Testis (tissue), 3 donors: ENCODE results near the gene WDR38. TPM values are rescaled to one million over a fixed set of nuclear protein-coding genes. Genes with fewer than 3 reads are reported as not detected.

Source experiments
- DNase-seq: peaks from one replicate; pipeline ENCODE4 v3.0.0-alpha.2; 2019
- H3K27ac ChIP-seq, 2 donors: fragments of 200-600 bp; sonication (generic); one replicate each; pipeline ENCODE4 v1.5.1; 2019
- H3K27me3 ChIP-seq: fragments of 200-600 bp; sonication (generic); one replicate; pipeline ENCODE4 v1.5.1; 2019
- H3K36me3 ChIP-seq: fragments of 200-600 bp; sonication (generic); one replicate; pipeline ENCODE4 v1.5.1; 2017; ENCODE audit warnings: low read depth; ENCODE audit errors: missing control alignments
- H3K4me1 ChIP-seq: fragments of 200-600 bp; sonication (generic); one replicate; pipeline ENCODE4 v1.5.1; 2019
- H3K4me3 ChIP-seq, 2 donors: fragments of 200-600 bp; sonication (generic); one replicate each; pipeline ENCODE4 v1.5.1; 2017 to 2019
- H3K9me3 ChIP-seq: fragments of 200-600 bp; sonication (generic); one replicate; pipeline ENCODE4 v1.5.1; 2017
- POLR2A ChIP-seq: fragments of 450-650 bp; IDR thresholded peaks from one replicate; pipeline ENCODE4 v1.6.1; 2017; ENCODE audit warnings: antibody characterized with exemption, mild to moderate bottlenecking, moderate library complexity
- WGBS, 2 donors: methylation state at CpG; one replicate each; pipeline ENCODE4 v1.1.5; 2018; 5-methylcytosine and 5-hydroxymethylcytosine counted together
- intact Hi-C: fragments of 100-400 bp; cut with DNase I; formaldehyde crosslinking; loops from one replicate; pipeline ENCODE4 v1.15.1; 2023; ENCODE audit warnings: low total_unique reads
- polyA plus RNA-seq: library from polyadenylated mRNA; stranded (reverse); fragments of 350-450 nt; fragmentation: Illumina TruSeq; extraction: RNeasy Lipid Tissue Mini Kit (QIAGEN cat#74804); gene quantifications from one replicate; pipeline ENCODE4 v1.2.3, GENCODE V29; 2014; ENCODE audit warnings: low read depth, low replicate concordance; ENCODE audit not compliant: insufficient read depth
- total RNA-seq, 2 donors: library from RNA; depleted of rRNA; stranded (reverse); fragments of >200 nt; gene quantifications; one replicate each; pipeline ENCODE4 v1.2.3, GENCODE V29; 2016
- TF ChIP-seq, protein P1 (sequence below), 3 experiments: fragments of 450-650 bp in 2 of 3; fragments of 200-600 bp in 1 of 3; sonication (generic) in 1 of 3; IDR thresholded peaks; one replicate each; pipeline ENCODE4 v1.5.1; 2016 to 2019; ENCODE audit warnings: antibody characterized with exemption in 3 of 3, mild to moderate bottlenecking in 2 of 3, moderate library complexity in 1 of 3

Gene WDR38
- total and polyA plus RNA-seq, 3 donors from 2014 or later = 3.2 to 11.8 (median 7.6) TPM

DNA sequence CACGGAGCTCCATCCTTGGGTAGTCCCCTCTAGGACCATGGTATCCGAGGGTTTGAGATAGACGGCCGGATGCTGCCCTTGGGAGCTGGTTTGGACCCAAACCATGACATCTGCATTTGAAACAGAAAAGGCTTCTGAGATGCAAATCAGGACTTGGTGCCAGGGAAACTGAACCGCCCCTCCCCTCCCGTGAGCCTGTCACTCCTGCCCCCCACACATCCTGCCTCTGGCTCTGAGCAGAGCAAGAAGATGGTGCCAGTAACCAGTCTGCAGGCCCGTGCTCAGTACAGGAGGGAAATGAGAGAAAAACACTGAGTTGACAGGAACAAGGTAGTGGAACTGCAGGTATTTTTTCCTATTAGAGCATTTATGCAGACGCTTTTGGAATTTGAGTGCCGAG lies 27.2 kb downstream of the WDR38 start:
- no peaks in the 10 kb centered on the region for H3K9me3 ChIP-seq
- DNase-seq = no peak
- WGBS, 2 donors = 67 to 79% methylated on average over 9 of the region's 9 CpGs
- H3K27ac ChIP-seq = no peak overlapping the region
- intact Hi-C loops = no loop called here
- TF ChIP-seq POLR2A = no peak
- TF ChIP-seq, protein P1, sequence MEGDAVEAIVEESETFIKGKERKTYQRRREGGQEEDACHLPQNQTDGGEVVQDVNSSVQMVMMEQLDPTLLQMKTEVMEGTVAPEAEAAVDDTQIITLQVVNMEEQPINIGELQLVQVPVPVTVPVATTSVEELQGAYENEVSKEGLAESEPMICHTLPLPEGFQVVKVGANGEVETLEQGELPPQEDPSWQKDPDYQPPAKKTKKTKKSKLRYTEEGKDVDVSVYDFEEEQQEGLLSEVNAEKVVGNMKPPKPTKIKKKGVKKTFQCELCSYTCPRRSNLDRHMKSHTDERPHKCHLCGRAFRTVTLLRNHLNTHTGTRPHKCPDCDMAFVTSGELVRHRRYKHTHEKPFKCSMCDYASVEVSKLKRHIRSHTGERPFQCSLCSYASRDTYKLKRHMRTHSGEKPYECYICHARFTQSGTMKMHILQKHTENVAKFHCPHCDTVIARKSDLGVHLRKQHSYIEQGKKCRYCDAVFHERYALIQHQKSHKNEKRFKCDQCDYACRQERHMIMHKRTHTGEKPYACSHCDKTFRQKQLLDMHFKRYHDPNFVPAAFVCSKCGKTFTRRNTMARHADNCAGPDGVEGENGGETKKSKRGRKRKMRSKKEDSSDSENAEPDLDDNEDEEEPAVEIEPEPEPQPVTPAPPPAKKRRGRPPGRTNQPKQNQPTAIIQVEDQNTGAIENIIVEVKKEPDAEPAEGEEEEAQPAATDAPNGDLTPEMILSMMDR (IDR thresholded peaks at IDR 0.05) = no peak
- H3K36me3 ChIP-seq = no peaks in the 10 kb centered on the region
- no peaks in the 10 kb centered on the region for H3K4me1 ChIP-seq
- H3K4me3 ChIP-seq = no peak overlapping the region
- no peaks in the 10 kb centered on the region for H3K27me3 ChIP-seq

DNA sequence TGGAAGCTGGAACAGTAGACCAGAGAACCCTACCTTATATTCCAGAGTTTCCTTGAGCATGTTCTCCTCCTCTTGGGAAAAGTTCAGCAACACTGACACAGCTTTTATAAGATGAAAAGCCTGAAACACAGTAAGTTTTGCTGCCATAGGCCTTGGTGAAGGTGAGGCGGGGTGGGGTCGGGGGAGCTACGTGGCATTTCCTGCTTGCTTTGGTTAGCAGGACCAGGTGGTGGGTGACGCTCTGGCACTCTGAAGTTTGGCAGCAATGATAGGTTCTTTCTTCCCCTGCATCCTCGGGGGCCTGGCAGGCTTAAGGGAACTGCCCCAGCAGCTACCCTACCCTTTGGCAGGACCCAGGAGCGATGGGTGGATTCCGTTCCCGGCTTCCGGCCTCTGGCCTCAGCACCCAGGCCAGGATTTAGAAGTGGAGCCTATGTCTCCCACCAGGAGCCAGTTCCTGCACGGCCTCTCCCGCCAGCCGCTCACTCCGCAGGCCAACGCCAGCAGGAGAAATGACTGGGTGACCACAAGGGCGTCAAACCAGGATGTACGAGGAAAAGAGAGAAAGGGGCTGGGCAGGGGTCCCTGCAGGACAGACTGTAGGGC lies 28.0 kb downstream of the WDR38 start:
- WGBS, 2 donors = 95 to 96% methylated on average over 16 of the region's 16 CpGs
- intact Hi-C loops = no loop called here
- no peak for DNase-seq
- Histone ChIP-seq H3K9me3 (no peaks in the 10 kb centered on the region), H3K27me3 (no peaks in the 10 kb centered on the region), H3K4me3 (no peak overlapping the region), H3K4me1 (no peaks in the 10 kb centered on the region), H3K27ac (no peak overlapping the region), H3K36me3 (no peaks in the 10 kb centered on the region)
- TF ChIP-seq POLR2A = no peak
- TF ChIP-seq, protein P1 (IDR thresholded peaks at IDR 0.05) = no peak

DNA sequence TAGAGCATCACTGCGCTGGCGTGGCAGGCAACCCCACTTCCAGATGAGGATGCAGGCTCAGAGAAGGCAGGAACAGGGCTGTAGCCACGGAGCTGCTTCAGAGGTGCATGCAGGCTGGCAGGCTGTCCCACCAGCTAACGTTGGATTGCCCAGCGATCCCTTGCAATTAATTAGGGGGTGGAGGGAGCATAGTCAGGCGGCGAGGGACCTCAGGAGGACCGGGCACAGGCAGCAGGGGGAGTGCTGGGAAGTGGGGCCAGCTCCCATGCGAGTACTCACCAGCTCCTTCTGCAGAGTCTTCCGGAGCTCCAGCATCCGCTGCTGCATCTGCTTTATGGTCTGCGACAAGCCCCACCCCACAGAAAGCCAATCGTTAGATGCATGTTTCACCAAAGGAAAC lies 29.0 kb downstream of the WDR38 start:
- no peaks in the 10 kb centered on the region for H3K36me3 ChIP-seq
- intact Hi-C loops = no loop called here
- WGBS, 2 donors = 72 to 85% methylated on average over 6 to 12 of the region's 13 CpGs
- no peaks in the 10 kb centered on the region for H3K9me3 ChIP-seq
- no peak overlapping the region for H3K27ac ChIP-seq
- no peaks in the 10 kb centered on the region for H3K27me3 ChIP-seq
- TF ChIP-seq, protein P1 (IDR thresholded peaks at IDR 0.05) = no peak
- no peak for TF ChIP-seq POLR2A
- H3K4me1 ChIP-seq = no peaks in the 10 kb centered on the region
- no peak overlapping the region for H3K4me3 ChIP-seq
- no peak for DNase-seq

DNA sequence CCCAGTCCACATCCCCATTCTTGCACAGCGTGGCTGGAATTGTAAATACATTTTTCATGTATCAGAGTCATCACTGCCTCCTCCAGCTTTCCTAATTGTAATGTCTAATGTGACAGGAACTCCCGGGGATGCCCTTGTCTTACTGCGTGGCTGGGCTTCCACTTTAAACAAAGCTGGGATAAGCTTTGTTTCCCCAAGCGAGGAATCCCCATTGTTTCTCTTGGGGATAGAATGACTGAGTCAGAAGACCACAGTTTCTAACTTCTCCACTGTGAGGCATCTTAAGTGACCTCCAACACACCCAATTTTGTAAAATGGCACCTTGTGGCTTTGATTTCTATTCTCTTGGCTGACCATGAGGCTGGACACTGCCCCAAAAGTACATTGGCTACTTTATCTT lies 31.1 kb downstream of the WDR38 start:
- H3K36me3 ChIP-seq = no peaks in the 10 kb centered on the region

More for the DNA sequence above, 31.1 kb downstream of the WDR38 start:
- H3K4me1 ChIP-seq = no peaks in the 10 kb centered on the region
- no peak for DNase-seq
- no peak overlapping the region for H3K4me3 ChIP-seq
- no peaks in the 10 kb centered on the region for H3K27me3 ChIP-seq
- WGBS, 2 donors = 77 to 85% methylated on average over 4 of the region's 4 CpGs
- no peak overlapping the region for H3K27ac ChIP-seq
- no peak for TF ChIP-seq POLR2A
- TF ChIP-seq, protein P1 (IDR thresholded peaks at IDR 0.05) = no peak
- no peaks in the 10 kb centered on the region for H3K9me3 ChIP-seq
- intact Hi-C loops = no loop called here
